BE2C (cell line): Measurements from ENCODE around the gene EHMT2.

Experiments used
- DNase-seq: peaks from one replicate; pipeline ENCODE4 v3.0.0-alpha.2; 2020
- H3K27me3 ChIP-seq: fragments of 250-450 bp; sonication (Bioruptor Pico); 2 replicates; pipeline ENCODE4 v1.5.1; 2020; ENCODE audit warnings: mild to moderate bottlenecking
- H3K36me3 ChIP-seq: fragments of 250-450 bp; sonication (Bioruptor Pico); 2 replicates; pipeline ENCODE4 v1.5.1; 2020; ENCODE audit warnings: mild to moderate bottlenecking
- H3K4me1 ChIP-seq: fragments of 250-450 bp; sonication (Bioruptor Pico); 2 replicates; pipeline ENCODE4 v1.5.1; 2020
- H3K4me3 ChIP-seq: 2 replicates; pipeline ENCODE4 v1.5.1; 2011; ENCODE audit warnings: low read depth, low read length
- H3K9me3 ChIP-seq: fragments of 250-450 bp; sonication (Bioruptor Pico); 2 replicates; pipeline ENCODE4 v1.5.1; 2020
- TF ChIP-seq, protein P1 (sequence below): IDR thresholded peaks from 2 replicates; pipeline ENCODE4 v1.5.1; 2012; ENCODE audit warnings: mild to moderate bottlenecking, low read depth, low read length

Gene EHMT2

DNA sequence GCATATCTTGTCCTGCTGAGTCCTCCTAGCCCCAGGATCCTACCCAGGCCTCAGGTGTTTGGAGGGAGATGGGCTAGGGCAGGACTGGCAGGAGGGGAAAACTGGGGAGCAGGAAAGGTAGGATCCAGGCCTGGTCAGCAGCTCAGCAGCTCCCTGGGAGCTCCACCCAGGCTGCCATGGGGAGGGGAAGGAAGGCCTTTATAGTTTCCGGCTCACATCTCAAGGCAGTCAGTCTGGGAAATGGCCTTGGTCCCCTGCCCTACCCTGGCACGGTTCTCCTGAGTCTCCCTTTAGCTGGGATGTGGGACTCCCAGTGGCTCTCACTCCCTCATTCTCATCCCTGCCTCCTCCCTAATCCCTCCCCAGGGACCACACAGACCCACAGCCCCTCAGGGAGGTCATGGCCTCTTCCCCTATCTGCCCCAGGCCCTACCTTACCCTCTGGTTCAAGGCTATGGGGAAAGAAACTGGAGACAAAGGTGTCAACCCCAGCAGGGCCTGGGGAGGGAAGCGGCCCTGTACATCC is 20.3 kb downstream of the EHMT2 start:
- peaks cover 25% of the 10 kb centered on the region for H3K36me3 ChIP-seq
- no peaks in the 10 kb centered on the region for H3K27me3 ChIP-seq
- TF ChIP-seq, protein P1, sequence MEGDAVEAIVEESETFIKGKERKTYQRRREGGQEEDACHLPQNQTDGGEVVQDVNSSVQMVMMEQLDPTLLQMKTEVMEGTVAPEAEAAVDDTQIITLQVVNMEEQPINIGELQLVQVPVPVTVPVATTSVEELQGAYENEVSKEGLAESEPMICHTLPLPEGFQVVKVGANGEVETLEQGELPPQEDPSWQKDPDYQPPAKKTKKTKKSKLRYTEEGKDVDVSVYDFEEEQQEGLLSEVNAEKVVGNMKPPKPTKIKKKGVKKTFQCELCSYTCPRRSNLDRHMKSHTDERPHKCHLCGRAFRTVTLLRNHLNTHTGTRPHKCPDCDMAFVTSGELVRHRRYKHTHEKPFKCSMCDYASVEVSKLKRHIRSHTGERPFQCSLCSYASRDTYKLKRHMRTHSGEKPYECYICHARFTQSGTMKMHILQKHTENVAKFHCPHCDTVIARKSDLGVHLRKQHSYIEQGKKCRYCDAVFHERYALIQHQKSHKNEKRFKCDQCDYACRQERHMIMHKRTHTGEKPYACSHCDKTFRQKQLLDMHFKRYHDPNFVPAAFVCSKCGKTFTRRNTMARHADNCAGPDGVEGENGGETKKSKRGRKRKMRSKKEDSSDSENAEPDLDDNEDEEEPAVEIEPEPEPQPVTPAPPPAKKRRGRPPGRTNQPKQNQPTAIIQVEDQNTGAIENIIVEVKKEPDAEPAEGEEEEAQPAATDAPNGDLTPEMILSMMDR, result no peak
- H3K4me3 ChIP-seq, result no peak overlapping the region
- no peaks in the 10 kb centered on the region for H3K9me3 ChIP-seq
- peaks cover under 1% of the 10 kb centered on the region; the same call in 1 of the 2 replicates for H3K4me1 ChIP-seq
- DNase-seq, result no peak

DNA sequence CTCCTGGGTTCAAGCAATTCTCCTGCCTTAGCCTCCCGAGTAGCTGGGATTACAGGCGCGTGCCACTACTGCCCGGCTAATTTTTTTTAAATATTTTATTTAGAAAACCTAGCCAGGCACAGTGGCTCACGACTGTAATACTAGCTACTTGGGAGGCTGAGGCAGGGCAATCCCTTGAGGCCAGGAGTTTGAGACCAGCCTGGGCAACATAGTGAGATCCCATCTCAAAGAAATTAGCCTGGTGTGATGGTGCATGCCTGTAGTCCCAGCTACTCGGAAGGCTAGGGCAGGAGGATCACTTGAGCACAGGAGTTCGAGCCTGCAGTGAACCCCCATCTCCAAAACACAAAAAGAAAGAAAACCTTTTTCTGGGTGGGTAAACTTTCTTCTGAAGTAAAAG is 21.1 kb downstream of the EHMT2 start:
- H3K4me1 ChIP-seq, result no peaks in the 10 kb centered on the region
- no peak for DNase-seq
- H3K27me3 ChIP-seq, result no peaks in the 10 kb centered on the region
- peaks cover 19% of the 10 kb centered on the region for H3K36me3 ChIP-seq
- no peaks in the 10 kb centered on the region for H3K9me3 ChIP-seq
- TF ChIP-seq, protein P1, result no peak
- no peak overlapping the region for H3K4me3 ChIP-seq

DNA sequence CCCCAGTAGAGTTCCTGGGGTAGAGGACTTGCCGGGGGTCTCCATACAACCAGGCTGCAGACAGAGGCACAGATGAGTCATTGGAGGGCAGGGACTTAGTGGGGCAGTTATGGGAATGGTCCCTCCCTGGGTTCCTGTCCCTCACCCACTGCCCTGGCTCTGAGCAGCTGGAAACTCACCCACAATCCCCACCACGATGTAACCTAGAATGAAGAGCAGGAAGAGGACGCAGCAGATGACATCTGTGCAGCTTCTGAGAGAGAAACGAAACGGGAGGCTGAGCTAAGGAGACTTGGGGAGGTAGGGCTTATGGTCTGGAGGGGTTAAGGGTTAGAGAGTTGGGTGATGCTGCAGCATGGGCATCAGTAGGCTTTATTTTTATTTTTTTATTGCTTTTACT is 21.6 kb downstream of the EHMT2 start:
- no peak for DNase-seq
- H3K4me3 ChIP-seq, result no peak overlapping the region
- no peaks in the 10 kb centered on the region for H3K4me1 ChIP-seq
- H3K9me3 ChIP-seq, result no peaks in the 10 kb centered on the region
- TF ChIP-seq, protein P1, result no peak
- peaks cover 15% of the 10 kb centered on the region for H3K36me3 ChIP-seq
- H3K27me3 ChIP-seq, result no peaks in the 10 kb centered on the region

DNA sequence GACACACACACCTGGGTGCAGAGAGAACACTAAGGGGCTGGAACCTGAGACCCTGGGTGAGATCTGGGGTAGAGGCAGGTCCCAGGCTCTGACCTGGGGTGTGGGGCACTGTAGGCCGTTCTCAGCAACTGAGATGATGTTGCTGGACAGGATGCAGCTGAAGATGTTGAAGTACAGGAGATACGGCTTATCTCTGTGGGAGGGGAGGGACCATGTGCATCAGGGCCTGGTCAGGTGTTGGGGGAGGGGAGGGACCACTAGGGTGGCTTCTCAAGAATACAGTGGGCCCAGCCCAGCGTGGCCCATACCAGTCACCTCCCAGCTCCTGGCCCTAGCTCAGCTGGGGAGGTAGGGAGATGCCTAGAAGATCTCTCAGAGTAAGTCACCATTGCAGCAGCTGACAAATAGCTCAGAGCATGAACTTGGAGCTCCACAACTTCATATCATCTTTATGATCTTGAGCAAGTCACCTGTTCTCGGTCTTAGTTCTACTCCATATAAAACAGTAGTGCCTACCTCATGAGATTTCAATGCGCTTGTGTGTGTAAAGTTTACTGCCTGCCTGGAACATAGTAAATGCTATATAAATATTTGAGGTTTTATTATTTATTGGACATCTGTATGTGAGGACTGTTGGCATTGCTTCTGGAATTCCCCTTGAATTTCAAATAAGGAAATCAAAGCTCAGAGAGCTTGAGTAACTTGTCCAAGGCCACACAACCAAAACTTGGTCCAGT is 22.5 kb downstream of the EHMT2 start:
- DNase-seq, result no peak
- no peak overlapping the region for H3K4me3 ChIP-seq
- TF ChIP-seq, protein P1, result no peak
- H3K36me3 ChIP-seq, result peaks cover 6% of the 10 kb centered on the region
- no peaks in the 10 kb centered on the region for H3K4me1 ChIP-seq
- no peaks in the 10 kb centered on the region for H3K27me3 ChIP-seq
- no peaks in the 10 kb centered on the region for H3K9me3 ChIP-seq

DNA sequence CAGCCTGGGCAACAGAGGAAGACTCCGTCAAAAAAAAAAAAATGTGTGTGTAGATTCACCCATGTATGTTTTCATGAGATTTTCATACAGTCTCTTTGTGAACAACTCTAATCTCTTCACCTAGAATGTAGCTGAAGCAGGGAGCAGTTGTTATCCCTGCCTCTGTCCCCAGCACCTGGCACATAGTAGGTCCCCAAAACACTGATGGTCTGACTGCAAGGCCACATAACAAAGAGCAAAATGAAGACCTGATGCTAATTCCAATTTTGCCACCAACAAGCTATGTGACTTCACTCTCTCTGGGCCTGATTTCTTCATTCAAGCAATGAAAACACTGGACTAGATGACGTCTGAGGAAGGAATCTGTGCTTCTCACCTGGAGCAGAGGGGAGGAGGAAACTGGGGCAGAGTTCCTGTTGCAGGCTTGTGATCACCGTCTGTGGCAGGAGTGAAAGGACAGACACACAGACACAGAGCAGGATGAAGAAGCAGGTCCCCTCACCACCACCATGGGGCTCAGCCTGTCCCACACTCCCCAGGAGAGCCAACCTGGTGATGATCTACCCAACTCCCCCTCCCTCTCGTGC is 23.3 kb downstream of the EHMT2 start:
- TF ChIP-seq, protein P1, result no peak

More for the DNA sequence above, 23.3 kb downstream of the EHMT2 start:
- Histone ChIP-seq H3K36me3 (no peaks in the 10 kb centered on the region), H3K4me3 (no peak overlapping the region), H3K9me3 (no peaks in the 10 kb centered on the region), H3K27me3 (no peaks in the 10 kb centered on the region), H3K4me1 (no peaks in the 10 kb centered on the region)
- no peak for DNase-seq
